Sigmoid colon (tissue), 7 donors: ENCODE data around the gene LSM6. TPM values are rescaled to one million over a fixed set of nuclear protein-coding genes. Genes with fewer than 3 reads are reported as not detected.

Source experiments
- DNase-seq: peaks from one replicate; pipeline ENCODE4 v3.0.0-alpha.2; 2019
- H3K27ac ChIP-seq, 4 donors: fragments of 200-600 bp; sonication (generic); one replicate each; pipeline ENCODE4 v1.5.1; 2016 to 2019; ENCODE audit warnings: mild to moderate bottlenecking in 1 of 4
- H3K27me3 ChIP-seq, 3 donors: fragments of 200-600 bp; sonication (generic); one replicate each; pipeline ENCODE4 v1.5.1; 2019; ENCODE audit warnings: mild to moderate bottlenecking in 1 of 3
- H3K36me3 ChIP-seq, 4 donors: fragments of 200-600 bp; sonication (generic); one replicate each; pipeline ENCODE4 v1.5.1; 2016 to 2019
- H3K4me1 ChIP-seq, 4 donors: fragments of 200-600 bp; sonication (generic); one replicate each; pipeline ENCODE4 v1.5.1; 2017 to 2019
- H3K4me3 ChIP-seq, 4 donors: fragments of 200-600 bp; sonication (generic); one replicate each; pipeline ENCODE4 v1.5.1; 2017 to 2019; ENCODE audit warnings: mild to moderate bottlenecking in 2 of 4, moderate library complexity in 1 of 4
- H3K9me3 ChIP-seq, 4 donors: fragments of 200-600 bp in 3 of 4; sonication (generic) in 3 of 4; one replicate each; pipeline versions ENCODE4 v1.5.1 to v1.6.1; 2013 to 2019
- EP300 ChIP-seq, 4 donors: sonication (generic); formaldehyde crosslinking; IDR thresholded peaks; one replicate each; pipeline ENCODE4 v1.6.1; 2017; ENCODE audit warnings: antibody characterized with exemption in 4 of 4
- POLR2A ChIP-seq, 2 donors: fragments of 450-650 bp; IDR thresholded peaks; one replicate each; pipeline ENCODE4 v1.6.1; 2016; ENCODE audit warnings: antibody characterized with exemption in 2 of 2, mild to moderate bottlenecking in 2 of 2, moderate library complexity in 2 of 2
- POLR2AphosphoS5 ChIP-seq, 4 donors: sonication (generic); formaldehyde crosslinking; IDR thresholded peaks; one replicate each; pipeline ENCODE4 v1.6.1; 2017; ENCODE audit warnings: antibody characterized with exemption in 4 of 4
- WGBS, 2 donors: extraction: QIAGEN DNeasy Blood & Tissue Kit; methylation state at CpG; one replicate each; pipeline ENCODE4 v1.1.7; 2013; 5-methylcytosine and 5-hydroxymethylcytosine counted together
- intact Hi-C: fragments of 100-400 bp; cut with DNase I; formaldehyde crosslinking; loops from one replicate; pipeline ENCODE4 v1.15.1; 2023
- polyA plus RNA-seq, 3 donors: library from polyadenylated mRNA; stranded (reverse); fragments of 200-250 nt; gene quantifications; one replicate each; pipeline ENCODE4 v1.2.3, GENCODE V29; 2013
- total RNA-seq, 4 donors: library from RNA; depleted of rRNA; stranded (reverse); fragments of >200 nt; gene quantifications; one replicate each; pipeline ENCODE4 v1.1.0, GENCODE V29; 2016
- TF ChIP-seq, protein P1 (sequence below), 4 experiments: fragments of 450-650 bp in 3 of 4; fragments of 200-600 bp in 1 of 4; IDR thresholded peaks; one replicate each; pipeline ENCODE4 v1.5.1; 2016 to 2019; ENCODE audit warnings: antibody characterized with exemption in 4 of 4, mild to moderate bottlenecking in 3 of 4, moderate library complexity in 2 of 4
- donor health status: healthy with polysubstance abuse.
- donor health status: Bipolar disorder and iron deficiency.
- donor health status: healthy.

Gene LSM6
- total and polyA plus RNA-seq, 7 donors, result 16.9 to 78.9 (median 51.5) TPM

DNA sequence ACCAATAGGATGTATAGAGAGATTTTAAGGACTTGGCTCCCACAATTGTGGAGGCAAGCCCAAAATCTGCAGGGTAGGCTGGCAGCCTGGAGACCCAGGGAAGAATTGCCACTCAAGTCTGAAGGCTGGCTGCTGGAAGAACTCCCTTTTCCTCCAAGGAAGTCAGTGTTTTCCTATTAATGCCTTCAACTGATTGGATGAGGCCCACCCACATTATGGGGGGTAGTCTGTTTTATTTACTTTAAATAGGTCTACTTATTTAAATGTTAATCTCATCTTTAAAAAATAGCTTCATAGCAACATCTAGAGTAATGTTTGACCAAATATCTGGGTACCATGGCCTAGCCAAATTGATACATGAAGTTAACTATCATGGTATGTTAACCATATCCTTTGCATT, 18.7 kb downstream of the LSM6 start:
- no peak overlapping the region for H3K27ac ChIP-seq
- DNase-seq, result no peak
- intact Hi-C loops, result no loop called here
- H3K4me3 ChIP-seq, result no peak overlapping the region
- H3K9me3 ChIP-seq, result no peaks in the 10 kb centered on the region
- no peaks in the 10 kb centered on the region for H3K36me3 ChIP-seq
- H3K4me1 ChIP-seq, result peaks cover 0 to 15% (median 11%) of the 10 kb centered on the region in 4 donors
- TF ChIP-seq POLR2A (IDR thresholded peaks at IDR 0.05), result no peak
- TF ChIP-seq, protein P1, sequence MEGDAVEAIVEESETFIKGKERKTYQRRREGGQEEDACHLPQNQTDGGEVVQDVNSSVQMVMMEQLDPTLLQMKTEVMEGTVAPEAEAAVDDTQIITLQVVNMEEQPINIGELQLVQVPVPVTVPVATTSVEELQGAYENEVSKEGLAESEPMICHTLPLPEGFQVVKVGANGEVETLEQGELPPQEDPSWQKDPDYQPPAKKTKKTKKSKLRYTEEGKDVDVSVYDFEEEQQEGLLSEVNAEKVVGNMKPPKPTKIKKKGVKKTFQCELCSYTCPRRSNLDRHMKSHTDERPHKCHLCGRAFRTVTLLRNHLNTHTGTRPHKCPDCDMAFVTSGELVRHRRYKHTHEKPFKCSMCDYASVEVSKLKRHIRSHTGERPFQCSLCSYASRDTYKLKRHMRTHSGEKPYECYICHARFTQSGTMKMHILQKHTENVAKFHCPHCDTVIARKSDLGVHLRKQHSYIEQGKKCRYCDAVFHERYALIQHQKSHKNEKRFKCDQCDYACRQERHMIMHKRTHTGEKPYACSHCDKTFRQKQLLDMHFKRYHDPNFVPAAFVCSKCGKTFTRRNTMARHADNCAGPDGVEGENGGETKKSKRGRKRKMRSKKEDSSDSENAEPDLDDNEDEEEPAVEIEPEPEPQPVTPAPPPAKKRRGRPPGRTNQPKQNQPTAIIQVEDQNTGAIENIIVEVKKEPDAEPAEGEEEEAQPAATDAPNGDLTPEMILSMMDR (IDR thresholded peaks at IDR 0.05), result no peak
- no peak for TF ChIP-seq EP300 (IDR thresholded peaks at IDR 0.05)
- TF ChIP-seq POLR2AphosphoS5 (IDR thresholded peaks at IDR 0.05), result no peak
- no peaks in the 10 kb centered on the region for H3K27me3 ChIP-seq

DNA sequence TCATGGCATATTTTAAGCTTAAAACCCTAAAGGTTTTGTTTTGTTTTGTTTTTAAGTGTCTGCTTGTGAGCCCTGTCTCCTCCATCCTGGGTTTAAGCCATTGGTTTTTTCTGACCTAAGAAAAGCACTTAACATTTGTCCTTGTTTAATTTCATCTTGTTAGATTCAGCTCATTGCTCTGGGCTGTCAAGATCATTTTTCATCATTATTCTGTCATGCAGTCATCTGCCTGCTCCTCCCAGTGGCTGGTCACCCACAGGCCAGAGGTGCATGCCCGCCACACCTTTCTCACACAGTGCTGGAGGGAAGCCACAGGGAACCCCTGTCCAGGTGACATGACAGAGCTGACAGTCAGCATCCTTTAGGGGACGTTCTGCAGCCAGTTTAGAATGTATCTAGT, 27.1 kb downstream of the LSM6 start:
- 82 to 84% methylated on average over 2 of the region's 2 CpGs for WGBS, 2 donors
- H3K4me1 ChIP-seq, result no peaks in the 10 kb centered on the region
- no peaks in the 10 kb centered on the region for H3K27me3 ChIP-seq
- intact Hi-C loops, result no loop called here
- H3K4me3 ChIP-seq, result no peak overlapping the region
- H3K27ac ChIP-seq, result no peak overlapping the region
- no peak for DNase-seq
- TF ChIP-seq EP300 (IDR thresholded peaks at IDR 0.05), result no peak
- TF ChIP-seq, protein P1 (IDR thresholded peaks at IDR 0.05), result no peak
- TF ChIP-seq POLR2AphosphoS5 (IDR thresholded peaks at IDR 0.05), result no peak
- no peak for TF ChIP-seq POLR2A (IDR thresholded peaks at IDR 0.05)
- no peaks in the 10 kb centered on the region for H3K9me3 ChIP-seq
- H3K36me3 ChIP-seq, result no peaks in the 10 kb centered on the region

DNA sequence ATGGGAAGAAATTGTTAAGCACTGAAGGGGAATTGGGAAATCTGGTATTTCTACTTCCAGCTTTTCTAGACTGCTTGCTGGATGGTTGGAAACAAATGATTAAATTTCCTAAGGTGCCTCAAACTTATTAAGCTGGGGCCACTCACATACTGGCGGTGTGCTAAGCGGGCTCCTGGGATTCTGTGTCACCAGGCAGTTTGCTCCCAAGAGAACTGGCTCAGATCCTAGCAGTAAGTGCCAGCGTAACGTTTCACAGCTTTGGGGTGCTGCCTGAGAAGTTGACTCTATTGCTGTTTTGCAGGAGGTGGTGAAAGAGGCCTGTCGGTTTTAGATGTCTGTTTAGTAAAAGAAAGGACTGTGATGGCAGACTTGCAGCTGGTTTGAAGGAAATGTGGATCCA, 31.9 kb downstream of the LSM6 start:
- H3K4me1 ChIP-seq, result no peaks in the 10 kb centered on the region
- no peaks in the 10 kb centered on the region for H3K27me3 ChIP-seq
- no peaks in the 10 kb centered on the region for H3K36me3 ChIP-seq
- 76 to 87% methylated on average over 5 of the region's 5 CpGs for WGBS, 2 donors
- H3K27ac ChIP-seq, result no peak overlapping the region
- no peaks in the 10 kb centered on the region for H3K9me3 ChIP-seq
- DNase-seq, result no peak
- TF ChIP-seq POLR2AphosphoS5 (IDR thresholded peaks at IDR 0.05) (no peak), EP300 (IDR thresholded peaks at IDR 0.05) (no peak), POLR2A (IDR thresholded peaks at IDR 0.05) (no peak)
- TF ChIP-seq, protein P1 (IDR thresholded peaks at IDR 0.05), result no peak
- no peak overlapping the region for H3K4me3 ChIP-seq
- intact Hi-C loops, result no loop called here

DNA sequence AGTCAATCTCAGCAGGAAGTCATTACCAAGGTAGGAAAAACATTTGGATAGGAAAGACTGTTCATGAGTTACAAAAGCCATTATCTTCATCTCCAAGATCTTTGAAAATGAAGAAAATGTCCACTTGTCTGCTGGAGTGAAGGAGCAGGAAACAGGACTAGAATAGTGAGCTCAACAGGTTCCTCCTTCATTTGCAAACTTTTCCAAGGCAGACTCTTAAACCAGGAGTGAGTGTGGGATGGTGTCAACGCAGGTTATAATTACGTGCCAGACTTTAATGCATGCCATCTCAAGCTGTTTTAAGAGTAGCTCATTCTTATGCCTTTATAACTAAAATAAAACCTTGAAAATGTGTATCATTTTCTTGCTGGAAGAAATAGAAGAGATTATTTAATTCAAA, 35.4 kb downstream of the LSM6 start:
- no peak for TF ChIP-seq EP300 (IDR thresholded peaks at IDR 0.05)
- TF ChIP-seq POLR2A (IDR thresholded peaks at IDR 0.05), result no peak
- TF ChIP-seq, protein P1 (IDR thresholded peaks at IDR 0.05), result no peak
- no peak for TF ChIP-seq POLR2AphosphoS5 (IDR thresholded peaks at IDR 0.05)
- WGBS, 2 donors, result 65 to 78% methylated on average over 2 of the region's 2 CpGs
- Histone ChIP-seq H3K36me3 (no peaks in the 10 kb centered on the region), H3K27ac (no peak overlapping the region), H3K4me1 (no peaks in the 10 kb centered on the region), H3K27me3 (no peaks in the 10 kb centered on the region), H3K4me3 (no peak overlapping the region), H3K9me3 (no peaks in the 10 kb centered on the region)
- intact Hi-C loops, result no loop called here
- no peak for DNase-seq

DNA sequence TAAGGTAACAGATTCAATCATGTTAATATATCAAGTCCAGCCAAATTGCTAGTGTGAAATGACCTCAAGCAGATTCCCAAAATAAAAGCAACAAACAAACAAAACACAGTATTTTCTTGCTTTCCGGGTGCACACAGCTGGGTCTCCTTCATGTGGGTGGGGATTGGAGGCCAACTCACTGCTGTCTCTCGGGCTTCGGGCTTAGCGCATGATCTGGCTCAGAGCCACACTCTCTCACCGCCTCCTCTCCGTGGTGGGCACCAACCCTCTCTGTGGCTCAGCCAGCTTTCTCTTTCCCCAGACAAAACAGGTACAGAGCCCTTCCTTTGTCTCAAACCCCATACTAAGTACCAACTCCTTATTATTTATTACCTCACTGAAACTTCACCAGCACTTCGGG, 35.9 kb downstream of the LSM6 start:
- no peak for DNase-seq
- no peaks in the 10 kb centered on the region for H3K9me3 ChIP-seq
- 71 to 80% methylated on average over 7 of the region's 7 CpGs for WGBS, 2 donors

More for the DNA sequence above, 35.9 kb downstream of the LSM6 start:
- intact Hi-C loops, result no loop called here
- no peak overlapping the region for H3K4me3 ChIP-seq
- no peaks in the 10 kb centered on the region for H3K27me3 ChIP-seq
- H3K36me3 ChIP-seq, result no peaks in the 10 kb centered on the region
- H3K27ac ChIP-seq, result no peak overlapping the region
- no peaks in the 10 kb centered on the region for H3K4me1 ChIP-seq
- TF ChIP-seq, protein P1 (IDR thresholded peaks at IDR 0.05), result no peak
- no peak for TF ChIP-seq POLR2A (IDR thresholded peaks at IDR 0.05)
- no peak for TF ChIP-seq POLR2AphosphoS5 (IDR thresholded peaks at IDR 0.05)
- TF ChIP-seq EP300 (IDR thresholded peaks at IDR 0.05), result no peak
